ENCODE measurements around the gene CLDN6. TPM values are rescaled to one million over a fixed set of nuclear protein-coding genes. Genes with fewer than 3 reads are reported as not detected.

CLDN6 gene
- total RNA-seq, 1 experiment from 2014 or later: not detected

DNA sequence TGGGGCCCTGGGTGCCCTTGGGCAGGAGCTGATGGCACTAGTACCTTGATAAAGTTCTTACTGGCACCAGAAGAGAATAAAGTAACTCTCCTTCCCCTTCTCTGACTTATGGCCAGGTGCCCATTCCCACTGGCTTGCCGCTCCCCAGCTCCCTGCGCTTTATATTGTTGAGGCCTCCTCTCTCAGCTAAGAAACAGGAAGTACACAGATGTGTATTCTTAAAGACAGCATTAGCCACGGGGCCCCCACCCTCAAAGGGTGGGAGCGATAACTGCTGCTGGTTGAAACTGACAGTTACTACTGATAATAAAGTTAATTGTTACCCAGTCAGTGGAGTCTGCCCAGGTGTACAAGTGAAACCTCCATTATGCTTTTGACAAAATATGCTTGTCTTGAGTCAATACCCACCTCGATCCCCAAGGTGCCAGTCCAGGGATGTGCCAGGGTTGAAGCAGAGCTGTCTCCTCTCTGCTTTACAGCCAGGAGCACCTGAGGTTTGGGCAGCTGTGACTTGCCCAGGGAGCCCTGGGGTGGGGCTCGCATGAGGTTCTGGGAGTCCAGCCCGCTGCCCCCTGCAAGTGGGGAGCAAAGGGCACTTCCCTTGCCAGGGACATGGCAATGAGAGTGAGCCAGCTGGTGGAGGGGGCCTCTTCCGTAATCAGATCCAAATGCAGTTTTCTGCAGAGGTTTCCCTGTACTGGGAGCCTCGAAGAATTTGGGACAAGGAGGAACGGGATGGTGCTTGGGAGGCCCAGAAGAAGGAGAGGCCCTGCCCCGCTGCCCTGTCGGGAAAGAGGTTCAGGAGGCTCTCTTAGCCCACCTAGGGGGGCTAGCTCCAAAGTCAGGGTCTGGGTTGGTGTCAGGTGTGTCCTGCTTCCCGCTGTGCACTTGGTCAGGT lies 10.7 kb downstream of the CLDN6 start:
- in situ Hi-C loops (cut with HindIII; ENCODE audit: low pct_unique_long_range_greater_than_20kb, low sequenced_read_pairs): no loop called here
- no peak for DNase-seq (ENCODE audit: low read depth, low spot score)

DNA sequence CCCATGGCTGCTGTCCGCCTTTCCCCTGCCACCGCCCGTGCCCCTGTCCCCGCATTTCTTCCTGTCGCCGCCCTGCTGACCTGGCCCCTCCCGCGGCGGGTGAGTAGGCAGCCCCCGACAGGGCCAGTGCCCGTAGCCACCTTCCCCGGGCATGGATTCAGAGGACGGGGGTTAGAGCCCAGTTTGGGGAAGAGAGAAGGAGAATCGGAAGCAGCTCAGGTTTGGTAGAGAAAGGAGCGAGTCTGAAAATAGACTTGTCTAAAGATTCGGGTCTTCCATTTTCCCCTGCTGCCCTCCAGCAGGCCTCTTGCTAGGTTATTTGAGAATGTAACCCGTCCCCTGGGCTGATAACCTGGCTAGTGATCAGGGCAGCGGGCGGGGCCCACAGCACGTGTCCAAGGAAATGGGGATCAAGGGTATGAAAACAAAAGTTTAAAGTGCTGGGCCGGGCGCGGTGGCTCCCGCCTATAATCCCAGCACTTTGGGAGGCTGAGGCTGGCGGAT lies 13.2 kb downstream of the CLDN6 start:
- in situ Hi-C loops (cut with HindIII; ENCODE audit: low pct_unique_long_range_greater_than_20kb, low sequenced_read_pairs): no loop called here
- no peak for DNase-seq (ENCODE audit: low read depth, low spot score)

DNA sequence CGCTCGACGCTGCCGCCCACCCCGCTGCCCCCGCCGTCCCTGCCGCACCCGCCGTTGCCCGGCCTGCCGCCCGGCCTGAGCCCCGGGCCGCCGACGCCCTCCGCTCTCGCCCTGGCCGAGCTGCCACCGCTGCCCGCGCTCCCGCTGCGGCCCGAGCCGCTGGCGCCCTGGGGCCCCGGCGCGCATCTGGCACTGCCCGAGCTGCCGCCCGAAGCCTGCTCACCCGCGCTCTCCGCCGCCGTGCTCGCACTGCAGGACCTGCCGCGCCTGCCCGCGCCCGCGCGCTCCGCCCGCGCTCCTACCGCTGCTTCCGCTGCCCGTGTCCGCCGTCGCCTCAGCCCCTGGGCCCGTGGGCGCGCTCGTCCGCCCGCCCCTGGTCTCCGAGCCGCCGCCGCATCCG lies 13.7 kb downstream of the CLDN6 start:
- no peak for DNase-seq (ENCODE audit: low read depth, low spot score)
- in situ Hi-C loops (cut with HindIII; ENCODE audit: low pct_unique_long_range_greater_than_20kb, low sequenced_read_pairs): no loop called here

DNA sequence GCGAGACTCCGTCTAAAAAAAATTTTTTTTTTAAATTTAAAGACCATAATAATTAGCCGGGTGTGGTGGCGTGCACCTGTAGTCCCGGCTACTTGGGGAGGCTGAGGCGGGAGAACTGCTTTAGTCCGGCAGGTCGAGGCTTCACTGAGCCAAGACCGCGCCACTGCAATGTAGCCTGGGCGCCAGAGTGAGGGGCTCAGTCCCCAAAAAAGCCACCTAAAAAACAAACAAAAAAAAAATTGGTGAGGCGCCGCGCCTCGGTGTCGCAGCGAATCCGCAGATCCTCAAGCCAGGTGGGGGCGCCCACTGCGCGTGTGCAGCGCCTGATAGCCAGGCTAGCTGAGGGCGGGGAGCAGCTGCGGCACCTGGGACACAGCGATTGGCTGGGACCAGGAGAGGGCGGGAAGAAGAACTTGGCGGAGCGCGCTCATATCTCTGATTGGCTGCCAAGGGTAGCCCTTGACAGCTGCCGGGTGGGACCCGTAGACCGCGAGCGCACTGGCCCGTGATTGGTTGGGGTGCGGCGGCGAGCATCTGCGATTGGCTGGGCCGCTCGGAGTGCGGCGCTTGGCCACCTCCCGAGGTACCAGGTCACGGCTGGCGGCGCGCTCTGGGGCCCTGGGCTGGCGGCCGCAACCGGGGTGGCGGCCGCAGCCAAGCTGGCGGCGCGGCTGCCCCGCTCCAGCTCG lies 14.3 kb downstream of the CLDN6 start:
- peak; percentile 98 for DNase-seq (ENCODE audit: low read depth, low spot score)
- in situ Hi-C loops (cut with HindIII; ENCODE audit: low pct_unique_long_range_greater_than_20kb, low sequenced_read_pairs): no loop called here

DNA sequence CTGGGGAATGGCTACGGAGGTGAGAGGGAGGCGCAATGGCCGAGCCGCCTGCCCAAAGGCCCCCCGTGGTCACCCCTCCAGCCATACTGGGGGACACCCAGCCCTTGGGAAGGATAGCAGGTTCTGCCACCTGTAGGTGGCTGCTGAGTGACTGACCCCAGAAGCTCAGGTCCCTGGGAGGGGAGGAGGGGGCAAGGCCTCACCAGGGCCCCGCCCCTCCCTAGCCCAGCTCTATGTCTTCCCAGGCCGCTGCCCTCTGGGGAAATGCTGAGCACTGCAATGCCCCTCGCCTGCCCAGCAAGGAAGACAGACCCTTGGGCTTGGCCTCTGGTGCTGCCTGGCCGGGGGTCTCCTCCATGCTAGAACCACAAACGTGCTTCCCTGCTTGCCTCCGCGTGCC lies 16.7 kb downstream of the CLDN6 start:
- no peak for DNase-seq (ENCODE audit: low read depth, low spot score)
- in situ Hi-C loops (cut with HindIII; ENCODE audit: low pct_unique_long_range_greater_than_20kb, low sequenced_read_pairs): no loop called here

DNA sequence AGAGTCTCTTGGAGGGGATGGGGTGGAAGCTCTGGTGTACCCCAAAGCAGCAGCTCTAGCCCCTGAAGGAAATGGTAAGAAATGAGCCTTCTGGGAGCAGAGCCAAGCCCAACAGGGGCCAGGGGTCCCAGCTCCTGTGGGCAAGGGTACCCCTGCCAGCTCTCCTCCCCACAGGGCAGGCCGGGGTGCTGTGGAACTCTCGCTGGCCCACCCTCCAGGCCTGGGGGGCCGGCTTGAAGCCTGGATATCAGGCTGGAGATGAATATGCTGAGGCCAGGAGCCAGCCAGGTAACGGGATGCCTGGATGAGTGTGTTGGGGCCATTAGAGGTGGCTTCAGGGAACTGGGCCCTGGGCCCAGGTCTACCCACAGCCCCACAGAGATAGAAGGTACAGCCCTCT lies 17.4 kb downstream of the CLDN6 start:
- in situ Hi-C loops (cut with HindIII; ENCODE audit: low pct_unique_long_range_greater_than_20kb, low sequenced_read_pairs): no loop called here

DNA sequence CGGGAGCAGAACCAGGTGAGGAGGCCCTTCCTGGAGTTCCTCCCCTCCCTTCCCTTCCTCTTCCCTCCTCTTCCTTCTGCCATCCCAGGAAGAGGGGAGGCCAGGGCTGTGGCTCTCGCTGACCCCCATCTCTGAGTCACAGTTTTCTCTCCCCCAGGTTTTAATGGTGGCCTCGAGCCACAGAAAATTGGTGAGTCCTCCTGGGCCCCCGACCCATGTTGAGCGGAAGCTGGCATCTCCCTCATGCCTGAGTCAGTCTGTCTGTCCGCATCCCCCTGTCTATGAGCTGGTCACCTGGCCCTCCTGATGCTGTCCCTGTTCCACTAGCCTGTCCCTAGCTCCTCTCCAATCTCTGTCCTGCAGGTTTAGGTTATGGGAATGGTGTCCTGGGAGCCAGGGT lies 18.1 kb downstream of the CLDN6 start:
- in situ Hi-C loops (cut with HindIII; ENCODE audit: low pct_unique_long_range_greater_than_20kb, low sequenced_read_pairs): no loop called here
- DNase-seq (ENCODE audit: low read depth, low spot score): no peak

More for the DNA sequence above, 17.4 kb downstream of the CLDN6 start:
- DNase-seq (ENCODE audit: low read depth, low spot score): no peak

DNA sequence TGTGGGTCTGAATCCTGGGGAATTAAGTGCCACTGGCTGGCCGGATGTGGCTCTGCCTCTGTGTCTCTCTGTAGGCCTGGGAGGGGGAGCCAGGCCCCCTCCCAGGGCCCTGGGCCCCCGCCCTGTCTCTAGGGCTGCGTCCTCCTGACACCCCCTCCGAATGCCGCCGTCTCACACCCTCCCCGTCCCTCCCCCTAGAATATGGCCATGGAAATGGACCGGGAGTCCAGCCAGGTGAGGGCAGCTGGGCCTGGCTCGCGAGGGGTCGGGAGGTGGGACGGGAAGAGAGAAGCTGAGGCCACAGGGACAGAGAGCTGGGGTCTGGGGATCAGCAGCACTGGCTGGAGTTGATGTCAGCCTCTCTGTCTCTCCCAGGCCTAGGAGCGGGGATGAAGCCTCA lies 21.7 kb downstream of the CLDN6 start:
- in situ Hi-C loops (cut with HindIII; ENCODE audit: low pct_unique_long_range_greater_than_20kb, low sequenced_read_pairs): no loop called here
- DNase-seq (ENCODE audit: low read depth, low spot score): no peak

DNA sequence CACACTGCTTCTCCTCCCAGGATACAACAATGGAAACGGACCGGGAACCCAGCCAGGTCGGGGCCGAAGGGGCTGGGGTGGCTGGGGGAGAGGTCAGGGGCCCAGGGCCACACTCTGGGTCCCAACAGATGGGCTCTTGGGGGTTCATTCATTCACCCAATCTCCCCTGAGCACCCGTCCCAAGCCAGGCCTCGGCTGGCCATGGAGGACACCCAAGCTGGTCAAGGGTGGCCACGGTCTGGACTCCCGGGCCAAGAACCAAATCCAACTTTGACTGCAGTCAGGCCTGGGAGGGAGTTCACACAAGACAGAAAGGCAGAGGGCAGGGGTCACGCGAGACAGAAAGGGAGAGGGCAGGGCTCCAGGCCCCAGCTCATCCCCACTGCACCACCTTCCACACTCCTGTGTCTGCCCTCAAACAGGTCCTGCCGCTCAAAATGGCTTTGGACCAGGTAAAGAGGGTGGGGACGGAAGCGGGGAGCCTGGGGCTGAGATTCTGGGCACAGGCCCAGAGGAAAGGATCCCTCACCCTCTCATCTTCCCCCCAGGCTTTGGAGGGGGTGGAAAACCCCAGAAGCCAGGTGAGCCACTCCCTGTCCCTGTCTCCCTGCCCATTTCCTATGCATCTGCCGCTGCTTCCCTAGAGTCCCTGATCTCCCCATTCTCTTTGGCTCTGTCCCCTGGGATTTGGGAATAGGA lies 25.5 kb downstream of the CLDN6 start:
- in situ Hi-C loops (cut with HindIII; ENCODE audit: low pct_unique_long_range_greater_than_20kb, low sequenced_read_pairs): no loop called here
- no peak for DNase-seq (ENCODE audit: low read depth, low spot score)

DNA sequence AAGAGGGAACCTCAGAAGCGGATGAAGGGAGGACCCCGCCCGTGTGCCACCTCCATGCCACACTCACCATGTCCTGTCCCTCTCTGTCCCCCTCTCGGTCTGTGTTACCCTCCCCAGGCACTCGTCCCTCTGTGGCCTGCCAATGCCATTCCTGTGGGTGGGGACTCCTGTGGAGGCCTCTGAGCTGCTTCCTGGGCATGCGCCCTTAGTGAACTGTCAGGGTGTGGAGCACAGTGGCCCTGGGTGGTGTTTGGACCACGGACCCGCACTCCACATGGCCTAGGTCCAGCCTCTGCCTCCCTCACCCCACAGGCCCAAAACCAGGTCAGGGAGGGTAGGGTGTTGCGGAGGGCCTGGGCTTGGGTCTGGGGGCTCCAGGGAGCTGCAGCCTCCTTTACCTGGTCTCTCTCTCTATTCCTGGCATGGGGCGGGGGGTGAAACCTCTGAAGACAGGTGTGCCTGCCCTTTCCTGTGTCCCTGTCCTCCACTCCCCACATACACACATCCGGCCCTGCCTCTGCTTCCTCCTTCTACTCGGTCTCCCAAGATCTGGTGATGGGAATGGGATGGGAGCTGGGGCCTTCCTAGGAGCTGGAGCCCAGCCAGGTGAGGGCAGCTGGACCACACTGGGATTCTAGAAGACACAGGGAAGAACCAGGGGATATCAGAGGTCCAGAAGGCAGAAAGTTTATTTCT lies 26.3 kb downstream of the CLDN6 start:
- in situ Hi-C loops (cut with HindIII; ENCODE audit: low pct_unique_long_range_greater_than_20kb, low sequenced_read_pairs): no loop called here
- DNase-seq (ENCODE audit: low read depth, low spot score): no peak

DNA sequence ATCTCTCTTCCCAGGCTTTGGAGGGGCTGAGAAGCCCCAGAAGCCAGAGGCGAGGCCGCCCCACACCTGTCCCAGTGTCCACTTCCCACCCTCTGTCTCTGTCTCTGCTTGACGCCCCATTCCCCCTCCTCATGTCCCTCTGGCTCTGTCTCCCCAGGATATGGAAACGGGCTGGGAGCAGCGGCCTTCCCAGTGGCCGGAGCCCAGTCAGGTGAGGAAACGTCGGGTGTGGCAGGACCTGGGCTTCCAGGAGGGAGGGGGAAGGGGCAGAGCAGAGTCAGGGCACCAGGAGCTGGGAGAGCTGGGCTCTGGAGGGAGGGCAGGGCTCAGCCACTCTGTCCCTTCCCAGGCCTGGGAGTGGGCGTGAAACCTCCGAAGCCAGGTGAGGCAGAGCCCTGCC lies 27.1 kb downstream of the CLDN6 start:
- in situ Hi-C loops (cut with HindIII; ENCODE audit: low pct_unique_long_range_greater_than_20kb, low sequenced_read_pairs): no loop called here
- DNase-seq (ENCODE audit: low read depth, low spot score): no peak

DNA sequence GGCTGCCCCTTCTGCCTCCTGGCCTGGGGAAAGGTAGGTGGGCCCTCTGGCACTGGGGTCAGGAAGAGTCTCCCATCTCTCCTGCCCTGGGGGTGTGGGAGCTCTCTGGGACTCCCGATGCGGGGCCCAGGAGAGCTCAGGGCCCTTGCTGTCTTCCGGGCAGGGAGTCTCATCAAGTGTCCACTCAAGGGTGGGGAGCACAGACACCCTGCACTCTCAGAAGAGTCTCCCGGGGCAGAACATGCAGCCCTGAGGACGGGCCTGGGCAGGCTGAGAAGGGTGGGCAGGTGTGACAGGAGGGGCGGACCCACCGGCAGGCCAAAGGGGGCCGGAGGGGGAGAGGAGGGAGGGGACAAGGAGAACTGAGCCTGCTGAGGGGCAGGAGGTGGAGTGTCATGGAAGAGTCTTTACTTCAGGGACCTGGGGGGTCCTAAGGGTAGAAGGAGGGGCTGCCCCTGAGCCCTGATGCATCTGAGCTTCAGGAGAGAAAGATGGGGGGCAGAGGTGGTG lies 29.3 kb downstream of the CLDN6 start:
- in situ Hi-C loops (cut with HindIII; ENCODE audit: low pct_unique_long_range_greater_than_20kb, low sequenced_read_pairs): no loop called here
- no peak for DNase-seq (ENCODE audit: low read depth, low spot score)

DNA sequence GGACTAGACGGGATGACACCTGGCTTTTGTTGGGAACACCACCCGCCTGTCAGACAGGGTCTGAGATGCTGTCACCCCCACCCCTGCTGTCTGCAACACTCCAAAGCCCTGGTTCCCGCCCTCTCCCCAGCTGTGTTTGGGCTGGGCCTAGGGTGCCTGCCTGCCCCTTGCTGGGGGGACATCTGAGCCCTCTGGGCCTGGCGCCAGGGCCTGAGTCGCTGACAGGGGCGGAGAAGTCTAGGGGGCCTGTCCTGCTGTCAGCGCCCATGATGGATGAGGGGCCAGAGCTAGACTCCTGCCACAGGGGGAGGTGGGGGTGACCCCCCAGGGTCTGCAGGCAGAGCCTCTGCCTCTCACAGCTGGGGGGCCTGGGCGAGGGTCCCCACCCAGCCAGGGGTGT lies 30.1 kb downstream of the CLDN6 start:
- DNase-seq (ENCODE audit: low read depth, low spot score): no peak
- in situ Hi-C loops (cut with HindIII; ENCODE audit: low pct_unique_long_range_greater_than_20kb, low sequenced_read_pairs): no loop called here

DNA sequence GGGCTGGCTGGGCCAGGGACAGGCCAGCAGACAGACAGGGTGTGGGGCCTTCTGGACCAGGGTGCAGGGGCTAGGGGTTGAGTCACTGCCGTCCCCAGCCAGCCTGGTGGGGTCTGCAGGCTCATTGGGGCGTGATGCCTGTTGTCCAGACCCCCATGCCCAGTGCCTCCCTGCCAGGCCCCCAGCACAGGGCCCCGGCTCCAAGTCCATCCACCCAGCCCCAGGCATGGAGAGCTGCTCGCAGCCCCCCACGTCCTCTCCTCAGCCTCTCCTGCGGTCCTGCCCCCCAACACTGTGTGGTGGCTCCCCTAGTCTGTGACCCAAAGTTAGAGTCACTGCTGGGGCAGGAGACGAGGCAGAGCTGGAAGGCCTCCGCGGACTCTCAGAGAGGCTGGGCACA lies 30.7 kb downstream of the CLDN6 start:
- in situ Hi-C loops (cut with HindIII; ENCODE audit: low pct_unique_long_range_greater_than_20kb, low sequenced_read_pairs): no loop called here
- no peak for DNase-seq (ENCODE audit: low read depth, low spot score)

DNA sequence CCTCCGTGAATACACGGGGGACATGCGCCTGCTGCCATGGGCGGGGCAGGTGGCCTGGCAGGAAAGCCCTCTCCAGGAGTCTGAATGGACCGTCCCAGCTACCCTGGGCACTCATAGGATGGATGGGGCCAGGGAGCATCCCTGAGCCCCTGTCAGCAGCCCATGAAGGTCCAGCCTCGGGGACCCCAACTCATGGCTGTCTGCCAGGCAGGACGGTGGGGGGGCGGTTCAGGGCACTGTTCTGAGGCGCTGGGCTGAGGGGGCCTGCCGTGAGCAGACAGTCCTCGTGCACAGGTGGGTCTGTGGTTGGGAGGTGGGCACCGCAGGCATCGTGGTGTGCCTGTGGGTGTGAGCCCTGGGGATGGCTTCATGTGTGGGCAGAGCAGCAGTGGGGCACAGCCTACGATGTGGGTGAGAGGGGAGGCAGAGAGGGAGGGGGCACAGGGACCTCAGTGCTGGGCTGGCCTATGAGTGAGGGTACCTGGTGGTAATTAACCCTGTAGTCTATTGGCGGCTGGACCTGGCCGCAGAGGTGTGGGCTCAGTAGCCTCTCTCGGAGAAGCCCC lies 31.3 kb downstream of the CLDN6 start:
- in situ Hi-C loops (cut with HindIII; ENCODE audit: low pct_unique_long_range_greater_than_20kb, low sequenced_read_pairs): no loop called here
- DNase-seq (ENCODE audit: low read depth, low spot score): no peak

DNA sequence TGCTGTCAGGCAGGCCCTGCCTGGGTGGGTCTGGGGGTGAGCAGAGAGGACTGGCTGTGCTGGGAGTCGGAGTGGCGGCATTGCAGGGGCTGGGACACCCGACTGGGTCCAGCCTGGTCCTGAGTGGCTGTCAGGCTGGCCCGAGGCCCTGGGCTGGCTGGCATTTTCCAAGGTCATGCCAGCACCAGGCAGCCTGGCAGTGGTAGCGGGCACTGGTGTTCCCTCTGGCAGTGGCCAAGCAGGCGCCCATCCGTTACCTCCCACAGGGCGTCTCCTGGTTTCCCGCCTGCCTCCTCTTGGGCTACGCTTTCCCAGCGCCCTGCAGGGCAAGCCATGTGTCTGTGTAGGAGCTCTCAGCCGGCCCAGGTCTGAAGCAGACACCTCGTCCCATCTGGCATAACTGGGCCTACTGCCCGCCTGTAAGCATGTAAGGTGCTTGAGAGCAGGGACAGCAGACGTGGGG lies 32.1 kb downstream of the CLDN6 start:
- no peak for DNase-seq (ENCODE audit: low read depth, low spot score)
- in situ Hi-C loops (cut with HindIII; ENCODE audit: low pct_unique_long_range_greater_than_20kb, low sequenced_read_pairs): no loop called here

DNA sequence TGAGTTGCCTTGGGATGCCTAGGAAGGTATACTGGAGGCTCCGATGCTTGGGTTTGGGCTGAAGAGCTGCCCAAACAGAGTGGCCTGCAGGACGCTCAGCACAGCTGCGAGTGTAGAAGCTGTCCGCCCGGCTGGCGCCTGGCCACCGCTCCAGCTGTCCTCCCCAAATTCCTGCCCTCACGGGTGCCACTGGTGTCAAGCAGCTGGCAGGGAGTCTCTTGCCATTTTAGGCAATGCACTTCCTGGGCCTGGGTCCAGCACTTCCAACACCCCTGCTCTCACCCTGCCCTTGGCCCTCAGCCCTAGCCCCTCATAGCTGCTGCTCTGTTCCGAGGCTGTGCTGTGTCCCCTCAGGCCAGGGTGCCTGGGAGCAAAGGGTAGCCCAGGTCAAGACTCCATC lies 32.5 kb downstream of the CLDN6 start:
- in situ Hi-C loops (cut with HindIII; ENCODE audit: low pct_unique_long_range_greater_than_20kb, low sequenced_read_pairs): no loop called here
- no peak for DNase-seq (ENCODE audit: low read depth, low spot score)
